HEK293 (cell line): ENCODE data around the gene HECA.

Experiments
- CTCF ChIA-PET: fragments of 350-600 bp; formaldehyde crosslinking; extraction: SDS; loops from one replicate; lab custom pipeline; 2021; ENCODE audit warnings: antibody characterized with exemption; lab: Yijun Ruan, JAX
- POLR2A ChIA-PET: fragments of 300-600 bp; formaldehyde crosslinking; extraction: SDS; loops from one replicate; lab custom pipeline; 2020; ENCODE audit warnings: antibody characterized with exemption, inconsistent platforms; lab: Yijun Ruan, JAX
- H3K27ac ChIP-seq: fragments of 200-500 bp; sonication (Bioruptor generic); 2 replicates; pipeline ENCODE4 v1.5.1; 2014; ENCODE audit warnings: low read depth, low read length, control low read depth, inconsistent platforms; ENCODE audit errors: extremely low read depth
- H3K36me3 ChIP-seq, 2 experiments: fragments of 200-500 bp in 1 of 2; sonication (Bioruptor generic) in 1 of 2; 1 replicate in 1 of 2; 2 replicates in 1 of 2; pipeline ENCODE4 v1.5.1; 2014 to 2017; ENCODE audit warnings: inconsistent platforms in 2 of 2, low read length in 2 of 2; ENCODE audit not compliant: control insufficient read depth in 2 of 2, insufficient read depth in 1 of 2
- H3K4me1 ChIP-seq: fragments of 200-500 bp; sonication (Bioruptor generic); 2 replicates; pipeline ENCODE4 v1.5.1; 2014; ENCODE audit warnings: mild to moderate bottlenecking, low read length, inconsistent platforms; ENCODE audit not compliant: control insufficient read depth, insufficient read depth
- H3K4me3 ChIP-seq: 2 replicates; pipeline ENCODE4 v1.5.1; 2011; ENCODE audit warnings: low read depth, mild to moderate bottlenecking, control low read depth, low read length, moderate library complexity
- H3K9me3 ChIP-seq: fragments of 200-500 bp; sonication (Bioruptor generic); 2 replicates; pipeline ENCODE4 v1.5.1; 2014; ENCODE audit warnings: low read depth, low read length, inconsistent platforms; ENCODE audit not compliant: control insufficient read depth, insufficient read depth
- BCL11B ChIP-seq: fragments of 450-650 bp; formaldehyde crosslinking; IDR thresholded peaks from 2 replicates; pipeline ENCODE4 v1.5.1; 2016; ENCODE audit warnings: low read depth, missing biosample characterization, missing genetic modification characterization
- GLI4 ChIP-seq: fragments of 450-650 bp; formaldehyde crosslinking; IDR thresholded peaks from 2 replicates; pipeline ENCODE4 v1.5.1; 2016; ENCODE audit warnings: missing biosample characterization, missing genetic modification characterization
- SP7 ChIP-seq: fragments of 450-650 bp; formaldehyde crosslinking; IDR thresholded peaks from 2 replicates; pipeline ENCODE4 v1.5.1; 2016; ENCODE audit warnings: missing biosample characterization, missing genetic modification characterization
- TRIM28 ChIP-seq: IDR thresholded peaks from 2 replicates; pipeline ENCODE4 v1.6.1; 2011; ENCODE audit warnings: low read length, control low read depth, borderline replicate concordance
- ZFP37 ChIP-seq: fragments of 450-650 bp; formaldehyde crosslinking; IDR thresholded peaks from 2 replicates; pipeline ENCODE4 v1.5.1; 2016; ENCODE audit warnings: missing biosample characterization, missing genetic modification characterization
- ZNF223 ChIP-seq: fragments of 450-650 bp; formaldehyde crosslinking; IDR thresholded peaks from 2 replicates; pipeline ENCODE4 v1.5.1; 2016; ENCODE audit warnings: missing biosample characterization, missing genetic modification characterization
- ZNF560 ChIP-seq: fragments of 450-650 bp; formaldehyde crosslinking; IDR thresholded peaks from 2 replicates; pipeline ENCODE4 v1.5.1; 2017; ENCODE audit warnings: missing biosample characterization, missing genetic modification characterization, borderline replicate concordance
- ZNF629 ChIP-seq: fragments of 450-650 bp; formaldehyde crosslinking; IDR thresholded peaks from 2 replicates; pipeline ENCODE4 v1.5.1; 2017; ENCODE audit warnings: missing biosample characterization, missing genetic modification characterization
- ZNF677 ChIP-seq: fragments of 450-650 bp; IDR thresholded peaks from 2 replicates; pipeline ENCODE4 v1.5.0; 2018; ENCODE audit warnings: missing biosample characterization, mild to moderate bottlenecking, missing genetic modification characterization, moderate library complexity
- ZNF837 ChIP-seq: fragments of 450-650 bp; formaldehyde crosslinking; IDR thresholded peaks from 2 replicates; pipeline ENCODE4 v1.5.1; 2016; ENCODE audit warnings: missing biosample characterization, missing genetic modification characterization
- TF ChIP-seq, protein P1 (sequence below): fragments of 450-650 bp; formaldehyde crosslinking; IDR thresholded peaks from 2 replicates; pipeline ENCODE4 v1.5.1; 2016; ENCODE audit warnings: missing biosample characterization, missing genetic modification characterization
- TF ChIP-seq, protein P2 (sequence below): sonication (generic); formaldehyde crosslinking; IDR thresholded peaks from 2 replicates; pipeline ENCODE4 v1.8.1; 2022; ENCODE audit warnings: mild to moderate bottlenecking, moderate library complexity, missing genetic modification reagents
- TF ChIP-seq, protein P3 (sequence below): fragments of 450-650 bp; formaldehyde crosslinking; IDR thresholded peaks from 2 replicates; pipeline ENCODE4 v1.5.1; 2017; ENCODE audit warnings: missing biosample characterization, missing genetic modification characterization
- TF ChIP-seq, protein P4 (sequence below): fragments of 450-650 bp; formaldehyde crosslinking; IDR thresholded peaks from 2 replicates; pipeline ENCODE4 v1.5.1; 2017; ENCODE audit warnings: missing biosample characterization, missing genetic modification characterization

HECA gene

DNA sequence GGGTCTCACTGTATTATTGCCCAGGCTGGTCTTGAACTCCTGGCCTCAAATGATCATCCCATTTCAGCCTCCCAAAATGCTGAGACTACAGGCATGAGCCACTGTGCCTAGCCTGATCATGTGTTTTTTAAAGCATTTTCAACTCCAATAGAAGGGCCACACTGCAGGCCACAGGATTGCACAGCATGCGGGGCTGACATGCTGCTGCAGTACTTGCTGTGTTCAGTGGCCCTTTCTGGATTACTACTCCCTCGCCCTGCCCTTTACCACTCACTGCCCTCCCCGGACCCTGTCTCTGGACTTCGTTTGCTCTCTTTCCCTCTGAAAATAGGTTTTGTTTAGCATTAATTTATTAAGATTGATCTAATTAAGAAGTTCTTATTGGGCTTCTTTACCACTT lies 37.3 kb downstream of the HECA start:
- CTCF ChIA-PET, result no interaction called here

DNA sequence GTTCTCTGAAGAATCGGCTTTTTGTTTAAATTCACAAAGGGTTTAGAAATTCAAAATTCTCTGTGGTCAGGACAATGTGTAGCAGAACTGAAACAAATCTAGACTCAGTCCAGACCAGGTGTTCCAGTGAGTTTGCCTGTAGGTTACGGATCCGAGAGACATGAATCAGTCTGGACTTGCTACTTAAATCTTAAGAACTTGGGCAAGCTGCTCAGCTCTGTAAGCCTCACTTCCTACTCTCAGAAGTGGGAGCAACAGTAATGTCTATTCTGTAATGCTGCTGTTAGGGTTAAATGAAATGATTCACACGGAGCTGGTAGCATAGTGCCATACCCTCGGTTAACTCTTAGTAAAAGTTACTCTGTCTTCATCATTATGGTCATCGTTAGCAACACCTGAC lies 37.7 kb downstream of the HECA start:
- H3K36me3 ChIP-seq, result peaks cover 12 to 65% of the 10 kb centered on the region in 2 experiments
- H3K4me3 ChIP-seq, result no peak overlapping the region
- ChIA-PET POLR2A (no interaction called here), CTCF (no interaction called here)
- no peaks in the 10 kb centered on the region for H3K4me1 ChIP-seq
- no peaks in the 10 kb centered on the region for H3K9me3 ChIP-seq
- H3K27ac ChIP-seq, result no peak overlapping the region
- TF ChIP-seq ZNF223 (tag by site-specific recombination) (no peak), ZNF837 (no peak), ZNF629 (no peak)
- TF ChIP-seq, protein P1, sequence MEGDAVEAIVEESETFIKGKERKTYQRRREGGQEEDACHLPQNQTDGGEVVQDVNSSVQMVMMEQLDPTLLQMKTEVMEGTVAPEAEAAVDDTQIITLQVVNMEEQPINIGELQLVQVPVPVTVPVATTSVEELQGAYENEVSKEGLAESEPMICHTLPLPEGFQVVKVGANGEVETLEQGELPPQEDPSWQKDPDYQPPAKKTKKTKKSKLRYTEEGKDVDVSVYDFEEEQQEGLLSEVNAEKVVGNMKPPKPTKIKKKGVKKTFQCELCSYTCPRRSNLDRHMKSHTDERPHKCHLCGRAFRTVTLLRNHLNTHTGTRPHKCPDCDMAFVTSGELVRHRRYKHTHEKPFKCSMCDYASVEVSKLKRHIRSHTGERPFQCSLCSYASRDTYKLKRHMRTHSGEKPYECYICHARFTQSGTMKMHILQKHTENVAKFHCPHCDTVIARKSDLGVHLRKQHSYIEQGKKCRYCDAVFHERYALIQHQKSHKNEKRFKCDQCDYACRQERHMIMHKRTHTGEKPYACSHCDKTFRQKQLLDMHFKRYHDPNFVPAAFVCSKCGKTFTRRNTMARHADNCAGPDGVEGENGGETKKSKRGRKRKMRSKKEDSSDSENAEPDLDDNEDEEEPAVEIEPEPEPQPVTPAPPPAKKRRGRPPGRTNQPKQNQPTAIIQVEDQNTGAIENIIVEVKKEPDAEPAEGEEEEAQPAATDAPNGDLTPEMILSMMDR (tag by site-specific recombination), result no peak

More for the DNA sequence above, 37.3 kb downstream of the HECA start:
- POLR2A ChIA-PET, result no interaction called here
- Histone ChIP-seq H3K4me1 (no peaks in the 10 kb centered on the region), H3K36me3 (peaks cover 12 to 65% of the 10 kb centered on the region in 2 experiments), H3K27ac (no peak overlapping the region), H3K4me3 (no peak overlapping the region), H3K9me3 (no peaks in the 10 kb centered on the region)
- TF ChIP-seq, protein P2, sequence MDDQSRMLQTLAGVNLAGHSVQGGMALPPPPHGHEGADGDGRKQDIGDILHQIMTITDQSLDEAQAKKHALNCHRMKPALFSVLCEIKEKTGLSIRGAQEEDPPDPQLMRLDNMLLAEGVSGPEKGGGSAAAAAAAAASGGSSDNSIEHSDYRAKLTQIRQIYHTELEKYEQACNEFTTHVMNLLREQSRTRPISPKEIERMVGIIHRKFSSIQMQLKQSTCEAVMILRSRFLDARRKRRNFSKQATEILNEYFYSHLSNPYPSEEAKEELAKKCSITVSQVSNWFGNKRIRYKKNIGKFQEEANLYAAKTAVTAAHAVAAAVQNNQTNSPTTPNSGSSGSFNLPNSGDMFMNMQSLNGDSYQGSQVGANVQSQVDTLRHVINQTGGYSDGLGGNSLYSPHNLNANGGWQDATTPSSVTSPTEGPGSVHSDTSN (CRISPR knock-in tag), result no peak
- peak; percentile 86; the same call in 1 of the 2 replicates for TF ChIP-seq ZNF677 (tag by site-specific recombination)

DNA sequence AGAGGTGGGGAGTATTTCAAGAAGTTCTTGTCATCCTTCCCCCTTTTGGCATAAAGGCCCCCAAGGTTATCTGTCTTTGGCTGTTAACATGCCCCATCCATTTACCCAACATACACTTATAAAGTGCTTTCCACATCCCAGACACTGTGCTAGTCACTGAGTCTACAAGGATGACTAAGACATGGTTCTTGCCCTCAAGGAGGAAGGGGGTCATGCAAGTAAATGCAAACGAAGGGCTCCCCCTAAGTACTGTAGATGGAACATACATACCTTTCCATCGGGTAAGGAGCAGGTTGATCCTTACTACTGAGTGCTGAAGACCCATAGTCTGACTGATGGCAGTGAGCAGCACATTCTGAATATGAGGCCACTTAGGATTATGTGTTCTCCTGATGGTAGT lies 38.3 kb downstream of the HECA start:
- CTCF ChIA-PET, result no interaction called here
- H3K4me3 ChIP-seq, result no peak overlapping the region
- H3K4me1 ChIP-seq, result no peaks in the 10 kb centered on the region
- no peak overlapping the region for H3K27ac ChIP-seq
- no peaks in the 10 kb centered on the region for H3K9me3 ChIP-seq
- peaks cover 13 to 66% of the 10 kb centered on the region in 2 experiments for H3K36me3 ChIP-seq
- TF ChIP-seq SP7 (tag by site-specific recombination) (no peak), BCL11B (tag by site-specific recombination) (no peak), ZNF560 (no peak), GLI4 (tag by site-specific recombination) (no peak), ZFP37 (tag by site-specific recombination) (no peak), TRIM28 (0 out of 2 replicates have a peak, but pooled peaks have one; percentile 19)
- TF ChIP-seq, protein P3, sequence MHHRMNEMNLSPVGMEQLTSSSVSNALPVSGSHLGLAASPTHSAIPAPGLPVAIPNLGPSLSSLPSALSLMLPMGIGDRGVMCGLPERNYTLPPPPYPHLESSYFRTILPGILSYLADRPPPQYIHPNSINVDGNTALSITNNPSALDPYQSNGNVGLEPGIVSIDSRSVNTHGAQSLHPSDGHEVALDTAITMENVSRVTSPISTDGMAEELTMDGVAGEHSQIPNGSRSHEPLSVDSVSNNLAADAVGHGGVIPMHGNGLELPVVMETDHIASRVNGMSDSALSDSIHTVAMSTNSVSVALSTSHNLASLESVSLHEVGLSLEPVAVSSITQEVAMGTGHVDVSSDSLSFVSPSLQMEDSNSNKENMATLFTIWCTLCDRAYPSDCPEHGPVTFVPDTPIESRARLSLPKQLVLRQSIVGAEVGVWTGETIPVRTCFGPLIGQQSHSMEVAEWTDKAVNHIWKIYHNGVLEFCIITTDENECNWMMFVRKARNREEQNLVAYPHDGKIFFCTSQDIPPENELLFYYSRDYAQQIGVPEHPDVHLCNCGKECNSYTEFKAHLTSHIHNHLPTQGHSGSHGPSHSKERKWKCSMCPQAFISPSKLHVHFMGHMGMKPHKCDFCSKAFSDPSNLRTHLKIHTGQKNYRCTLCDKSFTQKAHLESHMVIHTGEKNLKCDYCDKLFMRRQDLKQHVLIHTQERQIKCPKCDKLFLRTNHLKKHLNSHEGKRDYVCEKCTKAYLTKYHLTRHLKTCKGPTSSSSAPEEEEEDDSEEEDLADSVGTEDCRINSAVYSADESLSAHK (tag by site-specific recombination), result no peak
- TF ChIP-seq, protein P4, sequence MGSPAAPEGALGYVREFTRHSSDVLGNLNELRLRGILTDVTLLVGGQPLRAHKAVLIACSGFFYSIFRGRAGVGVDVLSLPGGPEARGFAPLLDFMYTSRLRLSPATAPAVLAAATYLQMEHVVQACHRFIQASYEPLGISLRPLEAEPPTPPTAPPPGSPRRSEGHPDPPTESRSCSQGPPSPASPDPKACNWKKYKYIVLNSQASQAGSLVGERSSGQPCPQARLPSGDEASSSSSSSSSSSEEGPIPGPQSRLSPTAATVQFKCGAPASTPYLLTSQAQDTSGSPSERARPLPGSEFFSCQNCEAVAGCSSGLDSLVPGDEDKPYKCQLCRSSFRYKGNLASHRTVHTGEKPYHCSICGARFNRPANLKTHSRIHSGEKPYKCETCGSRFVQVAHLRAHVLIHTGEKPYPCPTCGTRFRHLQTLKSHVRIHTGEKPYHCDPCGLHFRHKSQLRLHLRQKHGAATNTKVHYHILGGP (tag by site-specific recombination), result no peak
- TF ChIP-seq, all 188 proteins: peak for 1
- POLR2A ChIA-PET, result no interaction called here
